Mammary epithelial cell (primary cell): Measurements from ENCODE around the gene ACSS1.

Source experiments
- CTCF ChIP-seq, 2 donors: IDR thresholded peaks in 1 of 2; conservative IDR thresholded peaks in 1 of 2; 2 replicates each; pipeline ENCODE4 v1.5.1; 2011 to 2012; ENCODE audit warnings: inconsistent platforms in 2 of 2, low read length in 2 of 2, mild to moderate bottlenecking in 2 of 2, control low read depth in 1 of 2, low read depth in 1 of 2; ENCODE audit not compliant: insufficient read depth in 1 of 2; ENCODE audit errors: extremely low read depth in 1 of 2
- EZH2 ChIP-seq: IDR thresholded peaks from 2 replicates; pipeline ENCODE4 v1.6.1; 2012; ENCODE audit warnings: low read length, inconsistent platforms, borderline replicate concordance

- TF ChIP-seq CTCF (conservative IDR thresholded peaks at IDR 0.05 in 1 of 2, IDR thresholded peaks at IDR 0.05 in 1 of 2; ENCODE audit: extremely low read depth in 1 of 2, insufficient read depth in 1 of 2, low read depth in 1 of 2, low read length in 2 of 2) (no peak), EZH2 (no peak)
Measured at GRCh38 chr20:25077610-25078169, 19.8 kb upstream of the ACSS1 start.
